HL-60 (cell line): ENCODE results near the gene OR8D2.
"Not testable (repeated sequence)": the region's sequence is repeated elsewhere in the genome, so short reads cannot be mapped to it uniquely, and the experiment has no call there.

Experiments used
- DNase-seq, 2 experiments: peaks; one replicate each; pipeline ENCODE4 v3.0.0-alpha.2; 2010 to 2020; ENCODE audit warnings: low read depth in 1 of 2, low spot score in 1 of 2
- H3K27ac ChIP-seq: fragments of 250-450 bp; sonication (Bioruptor Pico); replicated peaks from 2 replicates; pipeline ENCODE4 v1.5.1; 2020; ENCODE audit warnings: mild to moderate bottlenecking, moderate library complexity
- H3K27me3 ChIP-seq: fragments of 250-450 bp; sonication (Bioruptor Pico); 2 replicates; pipeline ENCODE4 v1.5.1; 2021; ENCODE audit warnings: mild to moderate bottlenecking, moderate library complexity; ENCODE audit not compliant: insufficient read depth, poor library complexity, severe bottlenecking
- H3K4me3 ChIP-seq: replicated peaks from 2 replicates; pipeline ENCODE4 v1.5.1; 2011; ENCODE audit warnings: mild to moderate bottlenecking, control low read depth, low read length; ENCODE audit not compliant: insufficient read depth
- CTCF ChIP-seq: IDR thresholded peaks from one replicate; pipeline ENCODE4 v1.5.1; 2011; ENCODE audit warnings: low read length, control low read depth, inconsistent platforms; ENCODE audit not compliant: insufficient read depth
- GABPA ChIP-seq: IDR thresholded peaks from 2 replicates; pipeline ENCODE4 v1.6.1; 2012; ENCODE audit warnings: low read depth
- SPI1 ChIP-seq: IDR thresholded peaks from 2 replicates; pipeline ENCODE4 v1.6.1; 2012; ENCODE audit warnings: low read depth, mild to moderate bottlenecking, borderline replicate concordance

OR8D2 gene

GRCh38 chr11:124274000-124274399 lies 46.0 kb downstream of the OR8D2 start:
- TF ChIP-seq SPI1, result no peak
- no peak for TF ChIP-seq GABPA
- TF ChIP-seq CTCF, result no peak
- Histone ChIP-seq H3K4me3 (no peak overlapping the region), H3K27me3 (no peaks in the 10 kb centered on the region), H3K27ac (no peak overlapping the region)
- no peak for DNase-seq

- not testable (repeated sequence) for H3K27me3 ChIP-seq, H3K27ac ChIP-seq, H3K4me3 ChIP-seq, DNase-seq
Measured at GRCh38 chr11:124270886-124271285, 49.1 kb downstream of the OR8D2 start.
